NCI-H128 (cell line): ENCODE measurements around the gene SUN5.
"Not testable (repeated sequence)": the region's sequence is repeated elsewhere in the genome, so short reads cannot be mapped to it uniquely, and the experiment has no call there.

Experiments used
- DNase-seq: peaks from one replicate; lab custom pipeline; 2025; ENCODE audit not compliant: unreplicated experiment; lab: John Stamatoyannopoulos, UW

The SUN5 gene

DNA sequence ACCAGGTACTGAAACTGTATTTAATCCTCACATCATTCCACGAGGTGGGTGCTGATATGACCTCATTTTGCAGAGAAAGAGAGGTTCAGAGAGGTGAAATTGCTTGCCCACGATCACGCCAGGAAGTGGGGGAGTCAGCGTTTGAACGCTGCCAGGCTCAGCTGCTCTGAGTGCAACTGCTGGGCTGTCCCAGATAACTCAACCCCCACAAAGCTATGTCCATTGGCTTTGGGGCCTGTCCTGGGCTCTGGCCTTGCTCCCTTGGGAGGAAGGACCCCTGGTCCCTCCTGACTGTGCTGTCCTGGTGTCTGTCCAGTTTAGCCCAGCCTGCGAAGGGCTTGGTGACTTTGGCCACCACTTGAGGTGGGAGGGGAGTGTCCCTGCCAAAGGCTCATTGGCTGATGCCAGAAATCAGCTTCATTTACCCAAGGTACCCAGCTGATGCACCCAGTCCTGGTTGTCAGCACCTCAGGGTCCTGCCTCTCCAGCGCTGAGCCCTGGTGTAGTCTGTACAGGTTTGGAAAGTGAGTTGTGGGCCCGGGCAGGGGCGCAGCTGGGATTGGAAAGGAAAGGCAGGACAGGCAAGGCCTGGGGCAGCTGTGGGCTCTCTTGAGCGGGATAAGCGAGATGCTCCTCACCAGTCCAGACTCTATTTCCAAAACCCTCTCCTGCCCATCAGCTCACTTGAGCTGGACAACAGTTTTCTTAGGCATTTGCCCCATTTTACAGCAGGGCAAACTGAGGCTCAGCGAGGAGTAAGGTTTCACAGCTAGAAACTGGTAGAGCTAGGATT is 38.5 kb downstream of the SUN5 start:
- no peak for DNase-seq

DNA sequence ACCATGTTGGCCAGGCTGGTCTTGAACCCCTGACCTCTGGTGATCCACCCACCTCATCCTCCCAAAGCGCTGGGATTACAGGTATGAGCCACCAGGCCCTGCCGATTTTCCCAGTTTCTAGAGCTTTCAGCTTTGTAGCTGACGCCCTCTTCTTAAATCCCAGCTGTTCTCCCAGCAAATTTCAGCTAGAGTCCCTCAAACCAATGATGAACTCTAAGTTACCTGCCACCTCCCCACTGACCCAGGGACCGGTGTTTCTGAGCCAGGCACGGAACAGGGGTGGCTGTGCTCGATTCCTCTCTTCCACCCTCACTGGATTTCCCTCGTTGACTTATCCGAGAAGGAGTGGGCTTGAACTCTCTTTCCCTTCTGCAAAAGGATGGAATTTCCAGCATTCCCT is 39.1 kb downstream of the SUN5 start:
- DNase-seq: no peak

GRCh38 chr20:32964575-32964974 is 39.7 kb downstream of the SUN5 start:
- DNase-seq: no peak

DNA sequence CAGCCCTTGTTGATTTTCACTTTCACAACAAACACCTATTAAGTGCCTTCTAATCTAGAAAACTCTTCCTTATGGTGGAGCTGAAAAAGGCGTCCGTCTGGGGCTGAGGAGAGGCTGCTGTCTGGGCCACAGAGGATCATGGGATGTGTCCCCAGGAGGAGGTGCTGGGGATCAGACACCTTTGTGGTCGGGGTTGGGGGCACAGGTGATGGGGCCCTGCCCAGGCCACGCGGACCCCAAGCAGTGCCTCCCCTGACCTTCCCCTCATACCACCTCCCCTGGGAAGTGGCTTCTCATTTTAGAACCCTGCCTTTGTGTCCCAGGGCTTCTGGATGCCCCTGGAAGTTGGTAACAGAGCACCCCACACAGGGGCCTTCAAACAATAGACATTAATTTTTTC is 41.1 kb downstream of the SUN5 start:
- no peak for DNase-seq

GRCh38 chr20:32962646-32963045 is 41.6 kb downstream of the SUN5 start:
- not testable (repeated sequence) for DNase-seq

DNA sequence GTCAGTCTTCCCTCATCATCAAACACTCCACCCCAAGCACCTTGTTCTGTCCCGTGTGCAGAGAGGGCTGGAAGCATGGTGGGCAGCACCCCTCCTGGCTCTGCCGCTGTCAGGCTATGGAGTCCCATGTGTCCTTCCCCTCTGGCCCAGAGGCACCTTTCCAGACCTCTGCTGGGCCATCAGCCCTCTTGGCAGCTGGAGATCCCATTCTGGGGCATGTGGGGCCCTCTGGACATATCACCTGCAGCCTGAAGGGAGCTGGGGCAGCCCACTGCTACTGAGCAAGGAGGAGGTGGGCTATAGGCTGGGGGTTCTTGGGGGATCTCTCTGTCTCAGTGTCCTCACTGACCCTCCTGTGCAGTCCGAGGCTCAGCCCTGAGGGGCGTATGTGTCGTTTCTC is 42.2 kb downstream of the SUN5 start:
- DNase-seq: no peak

- no peak for DNase-seq
Observed at GRCh38 chr20:32960849-32961731, 43.1 kb downstream of the SUN5 start.

GRCh38 chr20:32960222-32960518 is 44.1 kb downstream of the SUN5 start:
- DNase-seq: no peak

- DNase-seq: no peak
Observed at GRCh38 chr20:32959351-32960221, 44.6 kb downstream of the SUN5 start.

DNA sequence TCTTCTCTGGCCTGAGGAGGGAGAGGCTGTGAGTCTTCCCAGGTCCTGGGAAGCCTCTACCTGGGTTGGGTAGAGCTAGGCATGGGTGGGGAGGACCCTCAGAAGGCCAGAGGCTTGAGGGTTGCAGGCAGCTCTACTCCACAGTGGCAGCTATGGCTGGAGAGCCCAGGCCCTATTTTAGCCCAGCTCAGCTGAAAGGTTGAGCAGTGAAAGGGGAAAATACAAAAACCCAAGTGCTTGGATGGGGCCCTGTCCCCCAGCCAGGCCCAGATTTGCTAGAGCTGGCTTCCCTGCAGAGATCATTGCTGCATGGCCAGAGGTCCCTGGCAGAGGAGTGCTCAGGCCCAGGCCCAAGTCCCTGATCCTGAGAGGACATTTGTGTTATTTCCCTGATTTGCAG is 45.7 kb downstream of the SUN5 start:
- DNase-seq: no peak

DNA sequence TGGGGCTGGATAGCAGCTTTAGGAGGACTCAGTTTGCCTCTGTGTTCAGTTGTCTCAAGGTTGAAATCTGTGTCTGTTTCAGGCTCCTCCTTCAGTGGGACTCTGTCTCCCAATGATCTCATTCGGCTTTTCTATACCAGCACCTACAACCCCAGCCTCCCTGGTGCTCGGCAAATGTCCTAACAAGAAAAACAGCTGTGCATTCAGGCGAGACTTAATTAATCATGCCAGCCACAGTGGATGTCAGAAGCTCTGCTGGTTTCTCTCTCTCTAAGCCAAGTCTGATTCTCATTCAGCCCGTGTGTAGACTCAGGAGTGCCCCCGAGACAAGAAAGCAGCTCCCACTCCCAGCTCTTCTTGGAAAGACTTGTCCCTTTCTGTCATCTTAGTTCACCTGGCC is 46.8 kb downstream of the SUN5 start:
- no peak for DNase-seq

DNA sequence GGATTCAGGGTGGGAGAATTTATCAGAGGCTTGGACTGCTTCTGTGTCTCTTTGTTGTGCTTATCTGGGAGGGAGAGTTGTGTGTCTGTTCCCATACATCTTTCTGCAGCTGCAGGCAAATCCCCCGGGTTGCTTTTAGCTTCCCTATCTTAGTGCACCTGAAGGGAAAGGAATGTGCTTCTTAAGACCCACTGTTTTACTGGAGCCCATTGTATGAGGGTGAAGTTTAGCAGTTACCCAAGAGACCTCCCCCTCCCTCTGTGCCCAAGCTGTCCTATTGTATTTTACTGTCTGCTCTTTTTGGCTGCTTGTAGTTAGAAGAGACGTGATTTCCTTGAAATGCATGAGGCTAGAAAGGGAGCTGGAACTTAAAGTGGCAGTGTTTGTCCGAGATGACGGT is 53.7 kb downstream of the SUN5 start:
- not testable (repeated sequence) for DNase-seq

DNA sequence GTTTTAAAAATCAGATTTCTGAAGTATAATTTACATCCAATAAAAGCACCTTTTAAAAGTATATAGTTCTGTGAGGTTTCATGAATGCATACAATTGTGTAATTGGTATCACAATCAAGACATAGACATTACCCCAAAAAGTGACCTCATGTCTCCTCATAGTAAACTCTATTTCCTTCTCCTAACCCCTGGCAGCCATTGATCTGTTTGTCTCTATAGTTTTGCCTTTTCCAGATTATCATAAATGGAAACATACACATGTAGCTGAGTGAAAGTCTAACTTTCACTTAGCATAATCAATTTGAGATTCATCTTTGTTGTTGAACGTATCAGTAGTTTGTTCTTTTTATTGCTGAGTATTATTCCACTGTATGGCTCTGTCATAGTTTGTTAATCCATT is 57.6 kb downstream of the SUN5 start:
- no peak for DNase-seq

DNA sequence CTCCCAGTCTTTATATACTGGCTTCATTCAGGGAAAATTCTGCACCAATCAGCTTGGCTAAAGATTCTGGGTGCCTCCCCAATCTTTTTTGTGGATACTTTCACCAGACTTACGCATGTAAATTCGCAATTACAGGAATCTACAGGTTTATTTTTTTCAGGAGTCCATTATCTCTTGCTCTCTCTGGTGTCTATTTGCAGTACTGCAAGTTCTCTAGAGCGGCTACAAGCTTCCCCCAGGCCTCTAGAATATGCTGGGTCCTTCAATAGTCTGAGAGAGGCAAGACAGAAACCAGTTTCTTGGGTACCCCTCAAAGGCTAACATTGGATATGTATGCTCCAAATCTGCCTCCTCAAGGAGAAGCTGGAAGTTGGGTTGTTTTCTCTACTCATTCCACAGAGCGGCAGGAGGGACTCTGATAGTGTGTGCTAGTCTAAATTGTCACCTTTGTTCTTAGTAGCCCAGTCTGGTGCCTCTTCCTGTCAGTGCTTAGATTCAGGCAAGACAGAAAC is 58.5 kb downstream of the SUN5 start:
- DNase-seq: no peak

DNA sequence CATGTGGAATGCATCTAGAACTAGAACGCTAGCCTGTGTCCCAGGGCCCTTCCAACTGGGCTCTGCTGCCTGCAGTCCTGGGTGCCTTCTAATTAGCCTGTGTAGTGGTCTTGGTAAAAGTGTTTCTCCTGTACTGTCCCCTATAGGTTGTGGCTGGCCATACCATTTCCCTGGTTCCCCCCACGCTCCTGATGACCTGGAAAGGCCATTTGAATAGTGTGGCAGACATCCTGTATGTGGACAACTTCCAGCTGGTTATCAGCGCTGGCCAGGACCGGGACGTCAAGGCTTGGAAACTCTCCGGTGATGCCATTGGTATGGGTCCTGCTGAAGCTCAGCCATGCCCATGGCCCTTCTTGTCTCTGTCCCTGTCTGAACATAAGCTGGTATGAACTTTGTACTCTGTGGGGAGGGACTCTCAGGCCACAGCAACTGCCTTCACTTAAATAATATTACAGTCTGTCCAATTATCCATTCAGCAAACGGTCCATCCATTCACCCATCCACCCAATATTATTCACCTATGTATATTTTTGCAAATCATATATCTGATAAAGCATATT is 60.7 kb downstream of the SUN5 start:
- no peak for DNase-seq

- no peak for DNase-seq
Observed at GRCh38 chr20:32941155-32941885, 62.9 kb downstream of the SUN5 start.

DNA sequence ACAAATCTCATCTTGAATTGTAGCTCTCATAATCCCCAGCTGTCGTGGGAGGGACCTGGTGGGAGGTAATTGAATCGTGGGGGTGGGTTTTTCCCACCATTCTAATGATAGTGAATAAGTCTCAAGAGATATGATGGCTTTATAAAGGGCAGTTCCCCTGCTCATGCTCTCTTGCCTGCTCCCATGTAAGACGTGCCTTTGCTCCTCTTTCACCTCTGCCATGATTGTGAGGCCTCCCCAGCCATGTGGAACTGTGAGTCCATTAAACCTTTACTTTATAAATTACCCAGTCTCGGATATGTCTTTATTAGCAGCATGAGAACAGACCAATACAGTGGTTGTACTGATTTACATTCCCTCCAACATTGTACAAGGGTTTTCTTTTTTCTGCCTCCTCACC is 69.7 kb downstream of the SUN5 start:
- DNase-seq: no peak
